ENCODE measurements around the gene ZCCHC7.

DNA sequence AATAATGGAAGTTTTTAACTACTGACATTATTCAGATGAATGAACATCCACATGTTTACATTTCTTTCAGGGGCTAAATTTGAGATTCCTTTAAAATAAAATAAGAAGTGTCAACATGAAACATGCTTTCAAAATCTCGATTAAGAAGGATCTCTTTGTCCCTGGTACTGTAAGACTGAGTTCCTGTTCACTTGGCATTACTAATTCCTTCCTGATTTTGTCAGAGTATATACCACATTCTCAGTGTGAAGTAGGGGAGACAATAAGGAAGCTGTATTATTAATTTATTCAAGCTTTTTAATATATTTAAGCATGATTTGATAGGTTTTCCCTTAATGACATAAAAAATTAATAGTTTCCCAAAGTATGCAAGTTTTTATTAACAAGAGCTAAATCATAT, 220.6 kb downstream of the ZCCHC7 start:
- TF ChIP-seq, protein P1, sequence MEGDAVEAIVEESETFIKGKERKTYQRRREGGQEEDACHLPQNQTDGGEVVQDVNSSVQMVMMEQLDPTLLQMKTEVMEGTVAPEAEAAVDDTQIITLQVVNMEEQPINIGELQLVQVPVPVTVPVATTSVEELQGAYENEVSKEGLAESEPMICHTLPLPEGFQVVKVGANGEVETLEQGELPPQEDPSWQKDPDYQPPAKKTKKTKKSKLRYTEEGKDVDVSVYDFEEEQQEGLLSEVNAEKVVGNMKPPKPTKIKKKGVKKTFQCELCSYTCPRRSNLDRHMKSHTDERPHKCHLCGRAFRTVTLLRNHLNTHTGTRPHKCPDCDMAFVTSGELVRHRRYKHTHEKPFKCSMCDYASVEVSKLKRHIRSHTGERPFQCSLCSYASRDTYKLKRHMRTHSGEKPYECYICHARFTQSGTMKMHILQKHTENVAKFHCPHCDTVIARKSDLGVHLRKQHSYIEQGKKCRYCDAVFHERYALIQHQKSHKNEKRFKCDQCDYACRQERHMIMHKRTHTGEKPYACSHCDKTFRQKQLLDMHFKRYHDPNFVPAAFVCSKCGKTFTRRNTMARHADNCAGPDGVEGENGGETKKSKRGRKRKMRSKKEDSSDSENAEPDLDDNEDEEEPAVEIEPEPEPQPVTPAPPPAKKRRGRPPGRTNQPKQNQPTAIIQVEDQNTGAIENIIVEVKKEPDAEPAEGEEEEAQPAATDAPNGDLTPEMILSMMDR (conservative IDR thresholded peaks at IDR 0.05; ENCODE audit: low read length) = no peak
- TF ChIP-seq EZH2phosphoT487 (IDR thresholded peaks at IDR 0.05; ENCODE audit: borderline replicate concordance) = no peak

Data from Loucy (cell line).